KMS-11 (cell line): Measurements from ENCODE around the gene SMPD3.
A peak's percentile ranks its signal among the peaks of the same experiment; 100 is the strongest.

Experiments
- H2AFZ ChIP-seq: fragments of 200-600 bp; sonication (generic); 2 replicates; pipeline ENCODE4 v1.6.1; 2016; ENCODE audit warnings: antibody characterized with exemption, mixed run types, low read depth
- H3K27ac ChIP-seq: fragments of 200-600 bp; sonication (generic); 2 replicates; pipeline ENCODE4 v1.6.1; 2016; ENCODE audit warnings: mild to moderate bottlenecking, mixed run types
- H3K27me3 ChIP-seq: fragments of 200-600 bp; sonication (generic); 2 replicates; pipeline ENCODE4 v1.6.1; 2017; ENCODE audit warnings: mild to moderate bottlenecking, low read depth, mixed run types, moderate library complexity; ENCODE audit not compliant: insufficient read depth
- H3K36me3 ChIP-seq: fragments of 200-600 bp; sonication (generic); 2 replicates; pipeline ENCODE4 v1.6.1; 2017; ENCODE audit warnings: mild to moderate bottlenecking, mixed run types; ENCODE audit not compliant: insufficient read depth
- H3K4me1 ChIP-seq: fragments of 200-600 bp; sonication (generic); 2 replicates; pipeline ENCODE4 v1.6.1; 2016; ENCODE audit warnings: mild to moderate bottlenecking, low read depth, mixed run types; ENCODE audit not compliant: poor library complexity, severe bottlenecking
- H3K4me2 ChIP-seq: fragments of 200-600 bp; sonication (generic); 2 replicates; pipeline ENCODE4 v1.7.0; 2016; ENCODE audit warnings: mild to moderate bottlenecking, mixed run types
- H3K4me3 ChIP-seq: fragments of 200-600 bp; sonication (generic); IDR thresholded peaks from 2 replicates; pipeline ENCODE4 v1.6.1; 2017; ENCODE audit warnings: low read depth, low read length, mixed read lengths; ENCODE audit not compliant: insufficient read depth
- H3K79me2 ChIP-seq: fragments of 200-600 bp; sonication (generic); 2 replicates; pipeline ENCODE4 v1.6.1; 2016; ENCODE audit warnings: low read depth, mixed run types; ENCODE audit not compliant: insufficient read depth
- H3K9ac ChIP-seq: fragments of 200-600 bp; sonication (generic); 2 replicates; pipeline ENCODE4 v1.6.1; 2016; ENCODE audit warnings: mild to moderate bottlenecking, mixed run types
- H4K20me1 ChIP-seq: fragments of 200-600 bp; sonication (generic); 2 replicates; pipeline ENCODE4 v1.6.1; 2016; ENCODE audit warnings: mild to moderate bottlenecking, mixed run types; ENCODE audit not compliant: insufficient read depth
- CTCF ChIP-seq: fragments of 200-600 bp; sonication (generic); conservative IDR thresholded peaks from 2 replicates; pipeline ENCODE4 v1.6.1; 2017; ENCODE audit warnings: low read depth, mild to moderate bottlenecking, antibody characterized with exemption, low read length, moderate library complexity, mixed read lengths

Gene SMPD3

GRCh38 chr16:68331879-68332410 is 116.4 kb downstream of the SMPD3 start:
- H3K36me3 ChIP-seq, result no peaks in the 10 kb centered on the region
- no peak for TF ChIP-seq CTCF
- H3K27me3 ChIP-seq, result no peaks in the 10 kb centered on the region
- H3K79me2 ChIP-seq, result no peaks in the 10 kb centered on the region
- no peak overlapping the region for H3K4me3 ChIP-seq
- H3K9ac ChIP-seq, result no peak overlapping the region
- peak overlapping the region; percentile 14 for H3K4me2 ChIP-seq
- no peaks in the 10 kb centered on the region for H4K20me1 ChIP-seq
- H2AFZ ChIP-seq, result no peak overlapping the region
- peaks cover 47% of the 10 kb centered on the region for H3K4me1 ChIP-seq
- H3K27ac ChIP-seq, result peak overlapping the region; percentile 21; the same call in 1 of the 2 replicates

GRCh38 chr16:68328860-68329390 is 119.4 kb downstream of the SMPD3 start:
- H3K27ac ChIP-seq, result no peak overlapping the region
- H3K27me3 ChIP-seq, result no peaks in the 10 kb centered on the region
- no peaks in the 10 kb centered on the region for H3K79me2 ChIP-seq
- H4K20me1 ChIP-seq, result no peaks in the 10 kb centered on the region
- H3K4me1 ChIP-seq, result peaks cover 60% of the 10 kb centered on the region
- peak; percentile 37; the same call in 1 of the 2 replicates for TF ChIP-seq CTCF
- H3K36me3 ChIP-seq, result no peaks in the 10 kb centered on the region
- H3K9ac ChIP-seq, result no peak overlapping the region
- H3K4me3 ChIP-seq, result no peak overlapping the region
- peak overlapping the region; percentile 31; the same call in 1 of the 2 replicates for H3K4me2 ChIP-seq
- H2AFZ ChIP-seq, result no peak overlapping the region

- H3K4me2 ChIP-seq, result peak overlapping the region; percentile 31; the same call in 1 of the 2 replicates
- no peak overlapping the region for H3K9ac ChIP-seq
- H3K4me1 ChIP-seq, result peaks cover 58% of the 10 kb centered on the region
- no peaks in the 10 kb centered on the region for H3K79me2 ChIP-seq
- H3K36me3 ChIP-seq, result no peaks in the 10 kb centered on the region
- no peaks in the 10 kb centered on the region for H3K27me3 ChIP-seq
- H4K20me1 ChIP-seq, result no peaks in the 10 kb centered on the region
- H2AFZ ChIP-seq, result no peak overlapping the region
- no peak overlapping the region for H3K4me3 ChIP-seq
- no peak overlapping the region for H3K27ac ChIP-seq
- TF ChIP-seq CTCF, result peak; percentile 92
Observed at GRCh38 chr16:68328151-68328859, 120.0 kb downstream of the SMPD3 start.

GRCh38 chr16:68324780-68325357 is 123.4 kb downstream of the SMPD3 start:
- Histone ChIP-seq H3K27me3 (no peaks in the 10 kb centered on the region), H3K79me2 (no peaks in the 10 kb centered on the region), H3K4me3 (no peak overlapping the region), H3K4me1 (peaks cover 50% of the 10 kb centered on the region), H4K20me1 (no peaks in the 10 kb centered on the region), H3K9ac (no peak overlapping the region), H3K36me3 (no peaks in the 10 kb centered on the region), H2AFZ (no peak overlapping the region), H3K4me2 (no peak overlapping the region), H3K27ac (no peak overlapping the region)
- no peak for TF ChIP-seq CTCF
